ENCODE measurements around the gene STXBP3.

DNA sequence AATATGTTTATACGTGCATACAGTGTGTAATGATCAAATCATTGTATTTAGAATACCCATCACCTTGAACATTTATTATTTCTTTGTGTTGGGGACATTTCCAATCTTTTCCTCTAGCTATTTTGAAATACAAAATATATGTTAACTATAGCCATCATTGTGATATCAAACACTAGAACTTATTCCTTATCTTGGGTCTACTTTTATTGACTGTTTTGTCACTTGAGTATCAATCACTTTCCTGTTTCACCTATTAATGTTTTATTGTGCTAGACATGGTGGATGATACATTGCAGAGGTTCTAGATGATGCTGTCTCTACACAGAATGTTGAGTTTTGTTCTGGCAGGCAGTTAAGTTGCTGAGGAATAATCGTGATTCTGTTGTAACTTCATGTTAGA lies 45.9 kb downstream of the STXBP3 start:
- TF ChIP-seq NFE2 (IDR thresholded peaks at IDR 0.05; ENCODE audit: low read depth) = no peak
- TF ChIP-seq, protein P1, sequence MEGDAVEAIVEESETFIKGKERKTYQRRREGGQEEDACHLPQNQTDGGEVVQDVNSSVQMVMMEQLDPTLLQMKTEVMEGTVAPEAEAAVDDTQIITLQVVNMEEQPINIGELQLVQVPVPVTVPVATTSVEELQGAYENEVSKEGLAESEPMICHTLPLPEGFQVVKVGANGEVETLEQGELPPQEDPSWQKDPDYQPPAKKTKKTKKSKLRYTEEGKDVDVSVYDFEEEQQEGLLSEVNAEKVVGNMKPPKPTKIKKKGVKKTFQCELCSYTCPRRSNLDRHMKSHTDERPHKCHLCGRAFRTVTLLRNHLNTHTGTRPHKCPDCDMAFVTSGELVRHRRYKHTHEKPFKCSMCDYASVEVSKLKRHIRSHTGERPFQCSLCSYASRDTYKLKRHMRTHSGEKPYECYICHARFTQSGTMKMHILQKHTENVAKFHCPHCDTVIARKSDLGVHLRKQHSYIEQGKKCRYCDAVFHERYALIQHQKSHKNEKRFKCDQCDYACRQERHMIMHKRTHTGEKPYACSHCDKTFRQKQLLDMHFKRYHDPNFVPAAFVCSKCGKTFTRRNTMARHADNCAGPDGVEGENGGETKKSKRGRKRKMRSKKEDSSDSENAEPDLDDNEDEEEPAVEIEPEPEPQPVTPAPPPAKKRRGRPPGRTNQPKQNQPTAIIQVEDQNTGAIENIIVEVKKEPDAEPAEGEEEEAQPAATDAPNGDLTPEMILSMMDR (IDR thresholded peaks at IDR 0.05 in 2 of 3, conservative IDR thresholded peaks at IDR 0.05 in 1 of 3; ENCODE audit: insufficient read depth in 2 of 3, low read depth in 1 of 3, low read length in 3 of 3) = no peak
- no peak for TF ChIP-seq EZH2 (IDR thresholded peaks at IDR 0.05; ENCODE audit: borderline replicate concordance, low read depth, low read length)
- no peak for TF ChIP-seq GABPA (tag; conservative IDR thresholded peaks at IDR 0.05; ENCODE audit: low read depth)
- TF ChIP-seq CEBPB (tag; IDR thresholded peaks at IDR 0.05) = no peak
